CD14-positive monocyte (primary cell): Measurements from ENCODE around the gene ITM2B. TPM values are rescaled to one million over a fixed set of nuclear protein-coding genes. Genes with fewer than 3 reads are reported as not detected.
"Not testable (repeated sequence)": the region's sequence is repeated elsewhere in the genome, so short reads cannot be mapped to it uniquely, and the experiment has no call there.

Experiments
- DNase-seq, 3 donors: peaks; one replicate each; pipeline ENCODE4 v3.0.0-alpha.2; 2011 to 2022
- H2AFZ ChIP-seq: 2 replicates; pipeline ENCODE4 v1.6.0; 2012; ENCODE audit warnings: mild to moderate bottlenecking, low read depth, low read length, inconsistent platforms; ENCODE audit not compliant: insufficient read depth, poor library complexity, severe bottlenecking
- H3K27ac ChIP-seq, 2 donors: 1 replicate in 1 of 2; 2 replicates in 1 of 2; pipeline ENCODE4 v1.5.1; 2012 to 2013; ENCODE audit warnings: low read length in 2 of 2, control low read depth in 1 of 2, inconsistent platforms in 1 of 2, low read depth in 1 of 2, mild to moderate bottlenecking in 1 of 2
- H3K27me3 ChIP-seq, 2 donors: one replicate each; pipeline versions ENCODE4 v1.6.0 to v1.6.1; 2011 to 2013; ENCODE audit warnings: low read length in 2 of 2; ENCODE audit not compliant: control insufficient read depth in 2 of 2, insufficient read depth in 2 of 2
- H3K36me3 ChIP-seq, 2 donors: replicated peaks in 1 of 2; 1 replicate in 1 of 2; 2 replicates in 1 of 2; pipeline versions ENCODE4 v1.5.1 to v1.6.1; 2012 to 2013; ENCODE audit warnings: low read length in 2 of 2, control low read depth in 1 of 2, inconsistent platforms in 1 of 2, mild to moderate bottlenecking in 1 of 2; ENCODE audit not compliant: insufficient read depth in 2 of 2, control insufficient read depth in 1 of 2
- H3K4me1 ChIP-seq, 2 donors: 1 replicate in 1 of 2; 2 replicates in 1 of 2; pipeline versions ENCODE4 v1.5.1 to v1.6.1; 2012 to 2013; ENCODE audit warnings: low read length in 2 of 2, control low read depth in 1 of 2, inconsistent platforms in 1 of 2, mild to moderate bottlenecking in 1 of 2, moderate library complexity in 1 of 2; ENCODE audit not compliant: insufficient read depth in 2 of 2, control insufficient read depth in 1 of 2
- H3K4me2 ChIP-seq: replicated peaks from 2 replicates; pipeline ENCODE3; 2012; ENCODE audit warnings: low read length, moderate library complexity, mild to moderate bottlenecking; ENCODE audit not compliant: poor library complexity, severe bottlenecking; ENCODE audit errors: extremely low read depth
- H3K4me3 ChIP-seq, 3 experiments: fragments of 200-600 bp in 1 of 3; sonication (generic) in 1 of 3; replicated peaks in 1 of 3; 1 replicate in 2 of 3; 2 replicates in 1 of 3; pipeline ENCODE4 v1.5.1; 2011 to 2013; ENCODE audit warnings: low read length in 3 of 3, mild to moderate bottlenecking in 3 of 3, control low read depth in 2 of 3, low read depth in 2 of 3, inconsistent platforms in 1 of 3, moderate library complexity in 1 of 3
- H3K79me2 ChIP-seq: 2 replicates; pipeline ENCODE4 v1.6.0; 2012; ENCODE audit warnings: mild to moderate bottlenecking, control low read depth, inconsistent platforms, low read length, moderate library complexity; ENCODE audit not compliant: insufficient read depth
- H3K9ac ChIP-seq: 2 replicates; pipeline ENCODE4 v1.6.0; 2017; ENCODE audit warnings: low read length, mild to moderate bottlenecking; ENCODE audit not compliant: insufficient read depth, poor library complexity, severe bottlenecking
- H3K9me3 ChIP-seq, 2 donors: replicated peaks in 1 of 2; 1 replicate in 1 of 2; 2 replicates in 1 of 2; pipeline versions ENCODE4 v1.5.1 to v1.6.1; 2012 to 2013; ENCODE audit warnings: low read length in 2 of 2, control low read depth in 1 of 2; ENCODE audit not compliant: control insufficient read depth in 1 of 2, insufficient read depth in 1 of 2
- H4K20me1 ChIP-seq: 2 replicates; pipeline ENCODE4 v1.6.0; 2012; ENCODE audit warnings: mild to moderate bottlenecking, low read length, control low read depth, moderate library complexity; ENCODE audit not compliant: insufficient read depth
- H3K27ac Mint-ChIP-seq, 7 donors: one replicate each; pipeline ENCODE4 v1.8.0; 2020; ENCODE audit warnings: mild to moderate bottlenecking in 7 of 7, mixed read lengths in 7 of 7, moderate library complexity in 6 of 7, inconsistent platforms in 2 of 7
- H3K27me3 Mint-ChIP-seq, 3 donors: one replicate each; pipeline ENCODE4 v1.8.0; 2021 to 2022; ENCODE audit warnings: low read depth in 3 of 3, mild to moderate bottlenecking in 3 of 3, mixed read lengths in 3 of 3, moderate library complexity in 3 of 3, inconsistent platforms in 1 of 3
- H3K36me3 Mint-ChIP-seq, 2 donors: one replicate each; pipeline ENCODE4 v1.8.0; 2020; ENCODE audit warnings: mixed read lengths in 2 of 2, inconsistent platforms in 1 of 2, mild to moderate bottlenecking in 1 of 2
- H3K4me1 Mint-ChIP-seq: one replicate; pipeline ENCODE4 v1.8.0; 2020; ENCODE audit warnings: mild to moderate bottlenecking, mixed read lengths
- H3K4me3 Mint-ChIP-seq, 2 donors: one replicate each; pipeline ENCODE4 v1.8.0; 2020; ENCODE audit warnings: mild to moderate bottlenecking in 2 of 2, mixed read lengths in 2 of 2, moderate library complexity in 1 of 2
- H3K9me3 Mint-ChIP-seq, 7 donors: one replicate each; pipeline ENCODE4 v1.8.0; 2020 to 2022; ENCODE audit warnings: mixed read lengths in 7 of 7, mild to moderate bottlenecking in 6 of 7, moderate library complexity in 6 of 7, inconsistent platforms in 2 of 7
- CTCF ChIP-seq: fragments of 200-600 bp; IDR thresholded peaks from one replicate; pipeline ENCODE4 v1.8.0; 2022; ENCODE audit warnings: antibody characterized with exemption, mild to moderate bottlenecking
- WGBS: methylation state at CpG from one replicate; pipeline ENCODE4 v1.1.5; 2013; ENCODE audit warnings: missing lambda C conversion rate; ENCODE audit not compliant: insufficient coverage; 5-methylcytosine and 5-hydroxymethylcytosine counted together
- intact Hi-C, 2 donors: fragments of 100-400 bp; cut with micrococcal nuclease; formaldehyde crosslinking; loops; one replicate each; pipeline versions ENCODE4 v1.15.0 to v1.15.1; 2023
- polyA plus RNA-seq, 3 donors: library from polyadenylated mRNA; depleted of rRNA in 1 of 3; unstranded in 2 of 3; stranded (reverse) in 1 of 3; fragments of 300-500 nt in 2 of 3; fragments of >200 nt in 1 of 3; fragmentation: Illumina TruSeq in 2 of 3; gene quantifications; 1 replicate in 2 of 3; 2 replicates in 1 of 3; pipeline ENCODE4 v1.2.3, GENCODE V29; 2012 to 2021

Gene ITM2B
- polyA plus RNA-seq, 3 donors, result 702 to 1,657 (median 1,502) TPM

GRCh38 chr13:48201044-48201443, 32.0 kb upstream of the ITM2B start:
- peaks cover 2 to 3% (median 2%) of the 10 kb centered on the region in 3 donors for H3K27me3 Mint-ChIP-seq
- no peak overlapping the region for H3K4me3 Mint-ChIP-seq
- Histone ChIP-seq H3K9me3 (no peaks in the 10 kb centered on the region), H2AFZ (no peak overlapping the region), H3K27ac (no peak overlapping the region), H3K4me3 (no peak overlapping the region), H3K4me1 (no peaks in the 10 kb centered on the region), H4K20me1 (no peaks in the 10 kb centered on the region), H3K4me2 (no peak overlapping the region), H3K27me3 (no peaks in the 10 kb centered on the region), H3K79me2 (no peaks in the 10 kb centered on the region), H3K9ac (no peak overlapping the region), H3K36me3 (no peaks in the 10 kb centered on the region)
- peaks cover 0 to 3% (median 0%) of the 10 kb centered on the region in 7 donors for H3K9me3 Mint-ChIP-seq
- H3K4me1 Mint-ChIP-seq, result peaks cover 8% of the 10 kb centered on the region
- H3K36me3 Mint-ChIP-seq, result no peaks in the 10 kb centered on the region
- no peak overlapping the region for H3K27ac Mint-ChIP-seq
- no peak for TF ChIP-seq CTCF
- no peak for DNase-seq
- intact Hi-C loops, result no loop called here
- 100% methylated on average over 2 of the region's 3 CpGs for WGBS

GRCh38 chr13:48207207-48207606, 25.8 kb upstream of the ITM2B start:
- H3K9ac ChIP-seq, H4K20me1 ChIP-seq, DNase-seq, H3K4me3 Mint-ChIP-seq, H3K36me3 Mint-ChIP-seq, intact Hi-C loops, H2AFZ ChIP-seq, H3K4me2 ChIP-seq, H3K9me3 ChIP-seq, H3K27ac Mint-ChIP-seq, H3K27me3 Mint-ChIP-seq, H3K27me3 ChIP-seq, H3K27ac ChIP-seq, H3K4me3 ChIP-seq, H3K36me3 ChIP-seq, H3K79me2 ChIP-seq: not testable (repeated sequence)
- 100% methylated on average over 3 of the region's 4 CpGs for WGBS
- Mint-ChIP-seq H3K4me1 (peaks cover 19% of the 10 kb centered on the region), H3K9me3 (peaks cover 5 to 16% (median 10%) of the 10 kb centered on the region in 7 donors)
- peaks cover 8 to 17% of the 10 kb centered on the region in 2 donors for H3K4me1 ChIP-seq
